Hypothalamus (tissue), 51 donors: ENCODE results near the gene FNDC11.
"Not testable (repeated sequence)": the region's sequence is repeated elsewhere in the genome, so short reads cannot be mapped to it uniquely, and the experiment has no call there.

Experiments
- DNase-seq, 51 donors: peaks; one replicate each; lab custom pipeline; 2025; lab: John Stamatoyannopoulos, UW

The FNDC11 gene

GRCh38 chr20:63565021-63565698 is 11.2 kb downstream of the FNDC11 start:
- no peak for DNase-seq

GRCh38 chr20:63565699-63566335 is 11.9 kb downstream of the FNDC11 start:
- DNase-seq: no peak

- DNase-seq: no peak
Measured at GRCh38 chr20:63566395-63567135, 12.6 kb downstream of the FNDC11 start.

GRCh38 chr20:63567136-63567385 is 13.1 kb downstream of the FNDC11 start:
- no peak for DNase-seq

GRCh38 chr20:63567386-63568169 is 13.6 kb downstream of the FNDC11 start:
- DNase-seq: peak in 6 of 51 donors; percentile 2 to 24 (median 15)

GRCh38 chr20:63568170-63568981 is 14.4 kb downstream of the FNDC11 start:
- no peak for DNase-seq

- DNase-seq: no peak
Measured at GRCh38 chr20:63568986-63569949, 15.3 kb downstream of the FNDC11 start.

- DNase-seq: no peak
Measured at GRCh38 chr20:63570281-63571086, 16.5 kb downstream of the FNDC11 start.

GRCh38 chr20:63571087-63571478 is 17.1 kb downstream of the FNDC11 start:
- not testable (repeated sequence) for DNase-seq

GRCh38 chr20:63572071-63572787 is 18.3 kb downstream of the FNDC11 start:
- DNase-seq: no peak

GRCh38 chr20:63572788-63573646 is 19.1 kb downstream of the FNDC11 start:
- no peak for DNase-seq

- no peak for DNase-seq
Measured at GRCh38 chr20:63573647-63574131, 19.7 kb downstream of the FNDC11 start.

- peak in 32 of 51 donors; percentile 4 to 65 (median 24) for DNase-seq
Measured at GRCh38 chr20:63574156-63574828, 20.3 kb downstream of the FNDC11 start, which contains the start of gene HELZ2. HELZ2 (minus strand) TSS chr20:63574239; CDS start chr20:63572385, 1,854 bp downstream.

- DNase-seq: no peak
Measured at GRCh38 chr20:63574829-63575743, 21.1 kb downstream of the FNDC11 start.

- no peak for DNase-seq
Measured at GRCh38 chr20:63576311-63576710, 22.4 kb downstream of the FNDC11 start.
